GM18909 (cell line): ENCODE results near the gene HNRNPK.

Experiments
- ATAC-seq: cut with Tn5 transposase; IDR thresholded peaks from one replicate; pipeline ENCODE4 v1.9.1; 2021; ENCODE audit warnings: mild to moderate bottlenecking; ENCODE audit not compliant: unreplicated experiment, poor library complexity

HNRNPK gene

DNA sequence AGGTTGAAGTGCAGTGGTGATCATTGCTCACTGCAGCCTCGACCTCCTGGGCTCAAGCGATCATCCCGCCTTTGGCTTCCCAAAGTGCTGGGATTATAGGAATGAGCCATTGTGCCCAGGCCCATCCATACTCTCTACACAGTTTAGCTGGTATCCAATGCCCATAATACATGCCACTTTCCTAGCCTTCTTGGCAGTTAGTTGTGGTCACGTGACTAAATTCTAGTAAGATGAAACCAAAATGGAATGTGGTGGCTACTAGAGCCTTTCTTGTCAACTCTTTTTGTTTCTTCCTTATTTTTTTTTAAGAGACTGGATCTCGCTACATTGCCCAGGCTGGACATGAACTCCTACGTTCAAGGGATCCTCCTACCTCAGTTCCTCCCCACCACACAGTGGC is 43.5 kb downstream of the HNRNPK start:
- ATAC-seq, result no peak

DNA sequence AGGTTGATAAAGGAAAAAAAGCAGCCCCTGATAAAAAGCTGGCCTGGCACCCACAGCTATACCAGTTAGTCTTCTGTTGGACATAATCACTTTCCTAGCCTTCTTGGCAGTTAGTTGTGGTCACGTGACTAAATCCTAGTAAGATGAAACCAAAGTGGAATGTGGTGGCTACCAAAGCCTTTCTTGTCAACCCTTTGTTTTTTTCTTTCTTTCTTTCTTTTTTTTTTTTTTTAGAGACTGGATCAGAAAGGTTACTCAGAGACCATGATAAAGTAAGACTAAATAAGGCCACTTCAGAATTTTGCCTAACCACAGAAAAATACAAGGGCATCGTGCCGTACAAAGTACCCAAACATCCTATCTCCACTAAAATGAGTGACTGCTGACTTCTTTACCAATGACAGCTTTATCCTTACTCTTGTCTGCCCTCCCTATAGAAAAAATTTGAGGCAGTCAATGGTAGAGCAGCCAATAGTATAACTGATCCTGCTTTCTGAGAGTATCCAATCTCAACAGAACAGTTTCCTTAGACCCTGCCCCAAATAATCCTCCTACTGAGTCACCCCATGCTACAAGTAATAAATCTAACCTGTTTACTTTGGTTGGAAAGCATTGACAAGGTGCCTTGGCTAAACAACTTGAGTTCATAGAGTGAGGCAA is 44.6 kb downstream of the HNRNPK start:
- ATAC-seq, result no peak

DNA sequence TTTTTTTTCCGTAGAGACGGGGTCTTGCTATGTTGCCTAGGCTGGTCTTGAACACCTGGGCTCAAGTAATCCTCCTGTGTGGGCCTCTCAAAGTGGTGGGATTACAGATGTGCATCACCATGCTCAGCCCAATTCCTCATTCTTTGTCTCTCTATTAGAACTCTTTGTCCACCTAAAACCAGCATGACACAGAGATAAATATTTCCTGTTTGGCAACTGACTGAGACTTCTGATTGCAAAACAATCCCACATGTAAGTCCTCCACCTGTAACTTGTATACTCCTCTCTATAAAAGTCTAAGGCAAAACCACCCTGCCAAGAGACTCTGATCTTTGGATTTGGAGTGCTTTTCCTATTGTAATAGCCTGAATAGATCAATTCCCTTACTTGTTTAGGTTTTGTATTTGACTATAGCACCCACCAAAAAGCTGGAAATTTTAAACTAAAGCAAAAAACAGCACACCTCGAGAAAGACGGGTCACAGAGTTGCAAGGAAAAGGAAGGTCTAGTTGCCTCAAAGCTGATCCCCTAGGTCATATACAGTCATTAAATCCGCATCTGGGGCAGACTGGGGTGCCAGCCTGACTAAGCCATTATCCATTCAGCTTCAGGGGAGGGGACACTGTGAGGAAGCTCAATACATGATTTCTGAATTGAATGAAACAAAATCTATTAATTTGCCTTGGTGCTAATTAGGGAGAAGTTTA is 45.3 kb downstream of the HNRNPK start:
- ATAC-seq, result no peak

DNA sequence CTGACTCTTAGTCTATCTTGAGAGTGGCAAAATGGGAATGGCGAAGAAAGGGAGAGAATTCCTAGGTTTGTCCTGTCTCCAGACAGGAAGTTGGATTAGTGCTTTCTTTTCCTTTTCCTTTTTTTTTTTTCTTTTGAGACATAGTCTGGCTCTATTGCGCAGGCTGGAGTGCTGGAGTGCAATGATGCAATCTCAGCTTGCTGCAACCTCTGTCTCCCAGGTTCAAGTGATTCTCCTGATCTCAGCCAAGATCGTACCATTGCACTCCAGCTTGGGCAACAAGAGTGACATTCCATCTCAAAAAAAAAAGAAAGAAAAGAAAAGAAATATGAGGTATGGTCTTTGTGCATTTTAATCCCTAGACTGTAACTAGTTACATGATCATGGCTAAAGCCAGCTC is 46.2 kb downstream of the HNRNPK start:
- ATAC-seq, result no peak

DNA sequence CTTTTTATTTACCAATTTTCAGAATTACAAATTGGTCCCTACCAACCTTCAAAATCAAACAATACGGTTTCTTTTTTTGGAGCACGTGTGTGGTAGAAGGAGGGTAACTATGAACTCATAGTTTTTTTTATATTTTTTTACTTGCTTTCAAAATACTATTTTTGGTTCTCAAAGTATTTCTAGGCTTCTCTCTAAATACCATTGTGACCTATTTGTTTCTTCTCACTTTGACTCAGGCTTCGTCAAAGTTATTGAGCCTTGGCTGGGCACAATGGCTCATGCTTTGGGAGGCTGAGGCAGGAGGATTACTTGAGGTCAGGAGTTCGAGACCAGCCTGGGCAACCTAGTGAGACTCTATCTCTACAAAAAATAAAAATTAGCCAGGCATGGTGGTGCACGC is 47.2 kb downstream of the HNRNPK start:
- ATAC-seq, result no peak

DNA sequence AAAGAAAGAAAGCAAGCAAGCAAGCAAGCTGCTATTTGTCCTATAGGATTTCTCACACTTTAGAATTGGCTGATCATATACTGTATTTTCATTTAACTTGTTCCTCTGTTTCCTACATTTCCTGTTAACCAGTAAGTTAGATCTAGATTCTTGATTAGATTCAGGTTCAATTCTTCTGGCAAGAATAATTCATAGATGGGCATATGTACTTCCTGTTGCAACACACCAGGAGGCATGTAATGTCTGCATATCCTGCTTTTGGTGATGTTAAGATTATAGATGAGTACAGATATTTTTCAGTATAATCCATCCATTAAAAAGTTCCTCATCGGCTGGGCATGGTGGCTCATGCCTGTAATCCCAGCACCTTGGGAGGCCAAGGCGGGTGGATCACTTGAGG is 48.0 kb downstream of the HNRNPK start:
- ATAC-seq, result no peak

DNA sequence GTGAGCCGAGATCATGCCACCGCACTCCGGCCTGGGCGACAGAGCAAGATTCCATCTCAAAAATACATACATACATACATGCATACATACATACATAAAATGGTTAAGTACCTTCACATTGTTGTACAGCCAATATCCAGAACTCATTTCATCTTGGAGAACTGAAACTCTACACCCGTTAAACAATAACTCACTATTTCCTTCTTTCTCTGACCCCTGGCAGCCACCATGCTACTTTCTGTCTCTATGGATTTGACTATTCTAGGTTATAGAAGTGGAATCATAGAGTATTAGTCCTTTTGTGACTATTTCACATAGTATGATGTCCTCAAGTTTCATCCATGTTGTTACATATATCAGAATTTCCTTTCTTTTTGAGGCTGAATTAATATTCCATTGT is 49.1 kb downstream of the HNRNPK start:
- no peak for ATAC-seq

DNA sequence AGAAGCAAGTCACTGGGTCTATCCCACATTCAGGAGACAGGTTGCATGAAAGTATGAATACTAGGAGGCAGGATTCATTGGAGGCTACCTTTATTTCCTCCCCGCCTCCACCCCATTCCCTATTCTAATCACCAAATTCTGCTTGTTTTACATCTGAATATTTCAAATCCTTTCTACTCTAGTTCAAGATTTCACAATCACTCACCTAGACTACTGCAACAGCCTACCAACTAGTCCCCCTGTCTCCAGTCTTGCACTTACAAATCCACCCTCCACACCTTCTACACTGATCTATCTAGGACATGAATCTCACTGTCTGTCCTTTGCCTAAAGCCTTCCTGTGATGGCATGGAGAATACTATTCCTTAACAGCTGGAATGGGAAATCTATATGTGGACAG is 52.4 kb downstream of the HNRNPK start:
- ATAC-seq, result no peak

DNA sequence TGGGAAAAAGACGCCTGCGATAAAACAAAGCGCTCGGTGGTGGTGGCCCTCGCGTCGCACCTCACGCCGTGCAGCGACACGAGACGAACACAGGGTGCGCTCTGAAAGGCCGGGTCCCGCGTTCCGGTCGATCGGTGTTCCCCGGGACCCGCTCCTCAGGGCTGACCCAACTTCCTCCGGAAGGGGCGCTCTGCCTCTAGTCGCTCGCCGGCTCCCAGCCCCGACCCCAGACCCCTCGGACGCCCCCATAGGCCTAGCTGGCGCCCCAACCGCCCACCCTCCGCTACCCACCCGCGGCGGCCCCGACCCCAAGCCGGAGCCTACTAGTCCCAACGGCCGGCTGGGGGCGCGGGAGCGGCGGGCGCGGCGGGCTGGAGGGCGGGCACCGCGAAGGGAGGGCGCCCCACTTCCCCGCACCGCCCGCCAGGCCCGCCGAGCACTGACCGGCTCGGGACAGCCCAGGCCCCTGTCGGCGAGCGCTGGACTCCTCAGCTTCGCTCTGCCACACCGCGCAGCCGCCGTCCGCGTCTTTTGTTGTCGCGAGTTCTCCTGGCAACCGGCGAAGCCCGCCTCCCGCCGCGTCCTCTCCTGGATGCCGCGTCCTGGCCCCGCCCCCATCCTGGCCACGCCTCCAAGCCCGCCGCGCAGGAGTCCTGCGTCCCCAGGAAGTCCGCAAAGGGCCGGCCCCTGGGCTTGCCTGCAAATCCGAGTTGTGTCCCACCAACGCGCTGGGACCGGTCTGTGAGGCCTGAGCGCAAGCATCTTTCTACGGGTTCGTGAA is 58.9 kb downstream of the HNRNPK start, which contains the start of gene KIF27:
Gene KIF27 (minus strand): TSS at position 506 of the 781 bp plus-strand sequence. CDS start 5,841 bp downstream, outside the sequence.
- ATAC-seq, result peak; percentile 97

DNA sequence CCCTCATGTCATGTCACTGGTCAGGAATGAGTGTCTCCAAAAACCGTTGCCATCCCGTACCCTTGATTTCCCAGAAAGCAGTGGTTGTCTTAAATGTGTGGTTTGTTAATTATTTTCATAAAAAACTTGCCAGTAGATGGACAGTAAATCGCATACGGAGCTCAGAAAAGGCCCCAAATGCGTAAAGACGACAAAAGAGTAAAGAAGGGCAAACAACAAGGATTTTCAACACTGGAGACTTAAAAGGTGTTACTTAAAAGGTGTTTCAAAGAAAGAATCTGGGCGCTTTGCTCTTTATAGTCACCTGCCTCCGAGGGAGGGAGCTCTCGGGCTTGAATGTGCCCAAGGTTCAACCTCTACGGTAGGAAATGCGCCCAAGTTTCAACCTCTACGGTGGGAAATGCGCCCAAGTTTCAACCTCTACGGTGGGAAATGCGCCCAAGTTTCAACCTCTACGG is 59.5 kb downstream of the HNRNPK start:
- peak; percentile 8 for ATAC-seq

DNA sequence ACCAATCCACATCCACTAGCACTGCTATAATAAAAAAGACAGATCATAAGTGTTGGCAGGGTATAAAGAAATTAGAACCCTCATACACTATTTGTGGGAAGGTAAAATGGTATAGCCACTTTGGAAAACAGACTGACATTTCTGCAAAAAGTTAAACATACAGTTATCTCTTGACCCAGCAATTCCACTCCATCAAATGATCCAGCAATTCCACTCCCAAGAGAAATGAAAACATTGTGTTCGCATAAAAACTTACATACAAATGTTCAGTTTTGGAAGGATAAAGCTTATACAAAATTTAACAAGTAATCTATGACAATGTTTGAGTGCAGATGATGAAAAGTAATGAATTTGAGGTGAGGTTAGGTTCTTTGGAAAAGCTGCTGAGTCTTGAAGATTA is 60.9 kb downstream of the HNRNPK start:
- no peak for ATAC-seq
